ENCODE results near the gene MRS2. TPM values are rescaled to one million over a fixed set of nuclear protein-coding genes. Genes with fewer than 3 reads are reported as not detected.

Gene MRS2
- total RNA-seq, 1 donor from 2014 or later: 29.5 TPM

DNA sequence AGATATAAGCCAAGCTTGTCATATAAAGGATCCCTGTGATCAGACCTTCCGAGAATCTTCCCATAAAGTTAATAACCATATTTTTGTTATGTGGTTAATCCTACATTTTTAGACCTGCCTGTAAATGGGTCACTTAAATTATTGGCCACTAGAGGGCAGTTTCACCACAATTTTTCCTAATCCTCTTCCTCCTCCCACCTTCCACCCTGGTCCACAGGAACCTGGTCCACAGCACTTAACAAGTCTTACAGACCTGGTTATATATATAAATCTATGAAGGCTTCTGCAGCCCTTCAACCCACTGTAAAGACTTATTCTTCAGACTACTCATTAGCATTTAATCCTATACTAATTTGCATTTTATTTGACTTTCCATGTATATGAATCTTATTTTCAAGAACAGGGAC lies 28.3 kb downstream of the MRS2 start:
- DNase-seq (ENCODE audit: low spot score): no peak

DNA sequence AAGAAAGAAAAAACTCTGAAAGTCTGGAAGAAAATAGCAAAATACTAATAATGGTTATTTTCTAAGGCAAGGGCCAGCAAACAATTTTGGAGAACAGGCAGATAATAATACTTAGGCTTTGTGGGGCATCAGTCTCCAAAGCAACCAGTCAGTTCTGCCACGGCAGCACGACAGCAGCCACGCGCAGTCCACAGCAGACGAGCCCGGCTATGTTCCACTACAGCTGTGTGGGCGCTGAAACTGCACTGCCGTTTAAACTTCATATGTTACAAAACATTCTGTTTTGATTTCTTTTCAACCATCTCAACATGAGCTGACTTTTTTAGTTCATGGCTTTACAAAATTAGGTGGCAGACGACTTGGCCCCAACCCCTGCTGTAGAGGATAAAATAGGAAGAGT lies 29.9 kb downstream of the MRS2 start:
- DNase-seq (ENCODE audit: low spot score): no peak

- DNase-seq (ENCODE audit: low spot score): no peak
Observed at GRCh38 chr6:24436979-24437378, 34.2 kb downstream of the MRS2 start.

GRCh38 chr6:24439858-24440539 lies 37.3 kb downstream of the MRS2 start:
- DNase-seq (ENCODE audit: low spot score): no peak

DNA sequence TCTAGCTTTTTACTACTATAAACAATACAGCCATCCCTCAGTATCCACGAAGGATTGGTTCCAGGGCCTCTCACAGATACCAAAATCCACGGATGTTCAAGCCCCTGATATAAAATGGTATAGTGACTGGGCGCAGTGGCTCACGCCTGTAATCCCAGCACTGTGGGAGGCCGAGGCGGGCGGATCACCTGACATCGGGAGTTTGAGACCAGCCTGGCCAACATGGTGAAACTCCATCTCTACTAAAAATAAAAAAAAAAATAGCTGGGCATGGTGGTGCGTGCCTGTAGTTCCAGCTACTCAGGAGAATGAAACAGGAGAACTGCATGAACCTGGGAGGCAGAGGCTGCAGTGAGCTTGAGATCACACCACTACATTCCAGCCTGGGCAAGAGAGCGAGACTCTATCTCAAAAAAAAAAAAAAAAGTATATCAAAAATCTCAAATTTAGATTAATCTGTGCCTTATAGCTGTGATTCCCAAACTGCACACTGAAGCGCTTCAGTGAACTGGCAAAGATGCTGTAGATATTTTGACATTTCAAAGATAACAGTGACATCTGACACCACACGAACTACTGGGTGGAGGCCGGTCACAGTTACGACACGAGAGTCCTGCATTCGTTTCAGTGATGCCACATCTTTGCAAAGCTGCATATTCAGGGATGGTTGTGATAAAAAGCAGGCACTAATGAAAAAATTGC lies 38.3 kb downstream of the MRS2 start:
- no peak for DNase-seq (ENCODE audit: low spot score)

DNA sequence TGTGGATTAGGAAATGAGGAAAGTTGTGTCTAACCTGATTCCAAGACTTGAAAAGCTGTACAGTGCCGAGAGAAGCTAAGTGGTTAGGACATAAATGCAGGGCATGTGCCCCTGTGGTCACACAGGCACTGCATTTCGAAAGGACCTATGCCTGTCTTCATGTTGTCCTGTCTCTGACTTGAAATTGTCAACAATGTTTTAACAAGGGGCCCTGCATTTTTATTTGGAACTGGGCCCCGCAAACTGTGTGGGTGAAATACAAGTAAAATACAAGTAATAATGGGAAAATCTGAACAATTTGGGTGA lies 38.8 kb downstream of the MRS2 start:
- DNase-seq (ENCODE audit: low spot score): no peak

DNA sequence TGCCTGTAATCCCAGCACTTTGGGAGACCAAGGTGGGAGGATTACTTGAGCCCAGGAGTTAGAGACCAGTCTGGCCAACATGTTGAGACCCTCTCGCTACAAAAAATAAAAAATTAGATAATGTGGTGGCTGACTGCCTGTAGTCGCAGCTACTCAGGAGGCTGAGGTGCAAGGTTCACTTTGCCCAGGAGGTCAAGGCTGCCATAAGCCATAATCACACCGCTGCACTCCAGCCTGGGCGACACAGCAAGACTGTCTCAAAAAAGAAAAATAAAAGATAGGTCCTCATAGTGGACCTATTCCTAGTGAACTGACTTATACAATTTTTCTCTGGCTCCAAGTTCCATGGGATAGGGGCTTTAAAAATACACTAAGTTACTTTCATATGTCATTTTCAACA lies 41.9 kb downstream of the MRS2 start:
- DNase-seq (ENCODE audit: low spot score): no peak

DNA sequence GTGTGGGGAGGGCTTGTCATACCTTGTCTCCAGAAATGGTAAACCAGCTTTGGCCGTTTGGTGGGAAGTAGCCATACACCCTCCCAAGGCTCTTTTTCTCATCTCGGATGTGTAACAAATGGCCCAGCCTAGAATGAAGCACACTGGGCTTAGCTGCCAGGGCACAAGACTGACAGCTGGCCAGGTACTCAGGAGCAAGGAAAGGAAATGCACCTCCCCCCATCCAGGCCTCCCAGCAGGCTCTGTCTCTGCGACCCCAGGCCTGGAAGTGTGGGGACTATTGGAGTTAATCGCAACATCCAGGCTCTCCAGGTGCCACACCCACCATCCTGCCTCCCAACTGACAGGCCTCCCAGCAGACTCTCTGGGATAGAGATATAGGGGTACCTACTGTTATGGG lies 43.0 kb downstream of the MRS2 start:
- no peak for DNase-seq (ENCODE audit: low spot score)

- DNase-seq (ENCODE audit: low spot score): no peak
Observed at GRCh38 chr6:24446670-24447069, 43.9 kb downstream of the MRS2 start.

GRCh38 chr6:24448396-24448795 lies 45.7 kb downstream of the MRS2 start:
- no peak for DNase-seq (ENCODE audit: low spot score)

DNA sequence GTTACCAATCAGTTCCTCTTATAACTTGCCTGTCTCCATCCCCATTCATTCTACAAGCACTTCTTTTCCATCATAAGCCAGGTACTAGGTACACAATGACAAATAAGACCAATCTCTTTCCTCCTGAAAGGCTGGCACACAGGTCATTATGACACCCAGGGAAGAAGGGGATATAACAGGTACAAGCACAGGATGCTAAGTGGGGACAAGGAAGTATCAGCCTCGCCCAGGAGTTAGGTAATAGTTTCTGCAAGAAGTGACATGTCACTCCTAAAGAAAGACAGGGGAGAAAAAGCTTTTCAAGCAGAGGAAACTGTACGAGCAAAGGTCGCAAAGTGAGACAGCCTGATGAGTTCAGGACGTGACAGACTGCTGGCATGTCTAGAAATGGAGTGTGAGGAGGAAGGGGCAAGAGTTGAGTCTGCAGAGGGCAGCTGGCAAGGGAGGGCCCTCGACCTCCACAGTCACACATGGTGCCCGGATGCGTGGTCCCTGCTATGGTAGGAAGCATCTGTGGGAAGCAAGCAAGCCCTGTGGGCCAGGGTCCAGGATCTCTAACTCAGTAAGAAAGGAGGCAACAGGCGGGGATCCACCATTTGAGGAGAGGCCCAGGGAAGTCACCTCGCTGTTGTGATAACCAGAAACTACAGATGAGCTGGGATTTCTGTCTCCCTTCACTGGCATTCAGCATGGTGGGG lies 46.2 kb downstream of the MRS2 start:
- DNase-seq (ENCODE audit: low spot score): peak; percentile 56

GRCh38 chr6:24451581-24452388 lies 49.0 kb downstream of the MRS2 start:
- DNase-seq (ENCODE audit: low spot score): peak; percentile 64

DNA sequence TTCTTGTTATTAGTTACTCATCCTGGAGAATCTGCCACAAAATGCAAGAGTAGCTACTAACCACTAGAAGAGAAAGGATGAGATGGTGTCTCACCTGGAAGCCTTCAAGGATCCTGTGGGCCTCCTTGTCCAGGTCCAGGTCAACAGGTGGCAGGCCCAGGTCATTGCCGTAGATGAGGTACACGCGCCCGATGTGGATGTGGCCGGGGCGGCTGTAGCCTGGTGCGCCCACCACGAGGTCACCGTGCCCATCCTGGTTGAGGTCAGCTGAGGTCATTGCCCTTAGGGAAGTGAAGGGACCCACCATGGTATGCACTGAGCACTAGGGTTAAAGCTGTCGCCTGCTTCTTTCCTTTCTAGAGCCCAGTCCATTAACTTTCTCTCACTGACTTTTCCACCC lies 51.2 kb downstream of the MRS2 start:
- DNase-seq (ENCODE audit: low spot score): no peak

DNA sequence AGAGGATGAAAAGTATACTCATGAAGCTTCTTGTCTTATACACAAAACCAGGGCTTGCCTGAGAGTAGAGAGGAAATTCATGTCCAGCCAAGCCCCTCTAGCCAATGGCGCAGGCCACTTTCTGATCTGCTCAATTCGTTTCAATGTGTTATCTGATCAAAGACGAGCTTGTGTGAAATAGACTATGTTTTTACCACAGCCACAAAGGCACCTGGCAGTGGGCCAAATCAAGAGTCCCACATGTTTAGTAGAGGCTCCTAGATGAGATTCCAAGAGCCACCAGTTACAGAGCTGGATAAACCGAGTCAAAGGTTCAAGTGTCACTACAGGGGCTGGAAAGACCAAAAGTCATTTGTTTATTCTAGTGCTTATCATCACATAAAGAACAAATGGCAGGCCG lies 51.7 kb downstream of the MRS2 start:
- DNase-seq (ENCODE audit: low spot score): no peak

DNA sequence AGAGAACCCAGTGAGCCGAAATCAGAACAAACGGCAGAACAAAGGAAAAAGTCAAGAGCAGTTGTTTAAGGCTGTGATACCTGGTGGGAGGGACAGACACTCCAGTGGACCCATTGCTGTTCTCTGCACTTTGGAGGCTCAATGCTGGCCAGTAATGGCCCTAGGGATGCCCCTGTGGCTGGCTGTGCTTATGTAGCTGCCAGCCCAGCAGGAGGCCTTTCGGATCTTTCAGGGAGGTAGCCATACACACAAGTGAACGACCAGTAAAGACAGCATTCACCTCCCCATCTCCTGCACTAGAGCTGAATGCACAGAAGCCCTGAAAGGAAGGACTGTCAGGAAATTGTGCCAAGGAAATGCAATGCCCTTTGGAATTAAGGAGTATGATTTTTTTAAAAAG lies 52.3 kb downstream of the MRS2 start:
- DNase-seq (ENCODE audit: low spot score): no peak

- no peak for DNase-seq (ENCODE audit: low spot score)
Observed at GRCh38 chr6:24458134-24458533, 55.4 kb downstream of the MRS2 start.

- DNase-seq (ENCODE audit: low spot score): no peak
Observed at GRCh38 chr6:24458941-24459340, 56.2 kb downstream of the MRS2 start.

GRCh38 chr6:24460966-24461365 lies 58.2 kb downstream of the MRS2 start:
- no peak for DNase-seq (ENCODE audit: low spot score)

GRCh38 chr6:24464253-24465038 lies 61.7 kb downstream of the MRS2 start:
- DNase-seq (ENCODE audit: low spot score): no peak

GRCh38 chr6:24469811-24470210 lies 67.1 kb downstream of the MRS2 start:
- DNase-seq (ENCODE audit: low spot score): no peak

DNA sequence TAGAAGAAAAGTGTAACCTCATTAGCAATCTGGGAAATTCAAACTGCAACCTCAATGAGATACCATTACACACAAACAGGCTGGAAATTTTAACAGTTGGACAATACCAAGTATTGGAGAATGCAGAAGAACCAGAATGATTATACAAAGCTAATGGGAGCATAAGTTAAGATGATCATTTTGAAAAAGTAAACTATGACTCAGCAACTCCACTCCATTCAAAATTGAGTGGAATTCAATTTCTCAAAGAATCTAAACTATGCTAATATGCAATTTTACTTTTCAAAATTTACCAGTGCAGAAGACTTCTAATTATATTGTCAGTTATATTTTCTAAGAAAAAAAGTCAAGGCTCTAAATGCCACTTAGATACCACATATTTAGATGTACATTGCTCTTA lies 69.4 kb downstream of the MRS2 start:
- DNase-seq (ENCODE audit: low spot score): no peak
